Astrocyte of the spinal cord (primary cell): ENCODE measurements around the gene HERC6.
"Not testable (repeated sequence)": the region's sequence is repeated elsewhere in the genome, so short reads cannot be mapped to it uniquely, and the experiment has no call there.

Source experiments
- DNase-seq: peaks from one replicate; pipeline ENCODE4 v3.0.0; 2011; ENCODE audit warnings: low read depth, low spot score
- H3K4me3 ChIP-seq: 2 replicates; pipeline ENCODE4 v1.5.1; 2011; ENCODE audit warnings: low read depth, mild to moderate bottlenecking, low read length, moderate library complexity
- in situ Hi-C: cut with HindIII; loops from 2 replicates; pipeline ENCODE4 v1.10.0; 2017; ENCODE audit warnings: low sequenced_read_pairs
- TF ChIP-seq, protein P1 (sequence below): IDR thresholded peaks from 2 replicates; pipeline ENCODE4 v1.5.1; 2012; ENCODE audit warnings: low read depth, mild to moderate bottlenecking, low read length, inconsistent platforms

Gene HERC6

DNA sequence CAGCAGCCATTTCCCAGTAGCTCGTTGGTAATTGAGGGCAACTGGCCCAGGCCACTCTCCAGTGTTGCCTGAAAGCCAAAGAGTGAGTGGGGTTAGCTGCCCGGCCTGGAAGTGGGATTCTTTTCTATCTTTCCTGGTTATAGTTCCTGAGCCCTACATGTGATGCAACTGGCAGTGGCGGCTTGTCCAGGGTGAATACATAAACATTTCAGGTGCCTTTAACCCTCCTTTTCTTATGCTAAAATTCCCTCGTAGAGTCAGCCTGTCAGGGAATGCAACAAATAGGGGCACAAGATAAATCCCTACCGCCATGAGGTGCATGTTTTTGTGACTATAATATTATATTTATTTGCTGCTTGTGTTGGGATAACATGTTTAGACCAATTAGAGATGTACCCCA is 64.8 kb downstream of the HERC6 start:
- TF ChIP-seq, protein P1, sequence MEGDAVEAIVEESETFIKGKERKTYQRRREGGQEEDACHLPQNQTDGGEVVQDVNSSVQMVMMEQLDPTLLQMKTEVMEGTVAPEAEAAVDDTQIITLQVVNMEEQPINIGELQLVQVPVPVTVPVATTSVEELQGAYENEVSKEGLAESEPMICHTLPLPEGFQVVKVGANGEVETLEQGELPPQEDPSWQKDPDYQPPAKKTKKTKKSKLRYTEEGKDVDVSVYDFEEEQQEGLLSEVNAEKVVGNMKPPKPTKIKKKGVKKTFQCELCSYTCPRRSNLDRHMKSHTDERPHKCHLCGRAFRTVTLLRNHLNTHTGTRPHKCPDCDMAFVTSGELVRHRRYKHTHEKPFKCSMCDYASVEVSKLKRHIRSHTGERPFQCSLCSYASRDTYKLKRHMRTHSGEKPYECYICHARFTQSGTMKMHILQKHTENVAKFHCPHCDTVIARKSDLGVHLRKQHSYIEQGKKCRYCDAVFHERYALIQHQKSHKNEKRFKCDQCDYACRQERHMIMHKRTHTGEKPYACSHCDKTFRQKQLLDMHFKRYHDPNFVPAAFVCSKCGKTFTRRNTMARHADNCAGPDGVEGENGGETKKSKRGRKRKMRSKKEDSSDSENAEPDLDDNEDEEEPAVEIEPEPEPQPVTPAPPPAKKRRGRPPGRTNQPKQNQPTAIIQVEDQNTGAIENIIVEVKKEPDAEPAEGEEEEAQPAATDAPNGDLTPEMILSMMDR: no peak
- in situ Hi-C loops: no loop called here
- DNase-seq: no peak
- H3K4me3 ChIP-seq: no peak overlapping the region

DNA sequence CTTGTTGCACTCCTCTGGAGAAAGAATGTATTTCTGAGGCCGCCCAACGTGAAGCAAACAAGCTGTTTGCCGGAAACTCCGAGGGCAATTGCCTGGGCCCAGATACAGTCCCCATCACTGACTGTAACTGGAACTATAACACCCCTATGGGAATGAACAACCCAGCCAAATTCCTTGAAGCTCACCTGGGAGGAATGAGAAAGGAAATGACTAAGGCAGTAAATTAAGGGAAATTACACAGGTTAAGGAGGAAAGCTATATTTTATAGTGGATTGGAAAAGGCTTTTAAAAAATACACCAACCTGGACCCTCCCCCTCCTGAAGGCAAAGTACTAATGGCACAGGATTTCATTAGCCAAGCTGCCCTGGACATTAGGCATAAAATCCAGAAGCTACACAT is 66.6 kb downstream of the HERC6 start:
- no peak overlapping the region for H3K4me3 ChIP-seq
- DNase-seq: no peak
- TF ChIP-seq, protein P1: no peak
- in situ Hi-C loops: no loop called here

DNA sequence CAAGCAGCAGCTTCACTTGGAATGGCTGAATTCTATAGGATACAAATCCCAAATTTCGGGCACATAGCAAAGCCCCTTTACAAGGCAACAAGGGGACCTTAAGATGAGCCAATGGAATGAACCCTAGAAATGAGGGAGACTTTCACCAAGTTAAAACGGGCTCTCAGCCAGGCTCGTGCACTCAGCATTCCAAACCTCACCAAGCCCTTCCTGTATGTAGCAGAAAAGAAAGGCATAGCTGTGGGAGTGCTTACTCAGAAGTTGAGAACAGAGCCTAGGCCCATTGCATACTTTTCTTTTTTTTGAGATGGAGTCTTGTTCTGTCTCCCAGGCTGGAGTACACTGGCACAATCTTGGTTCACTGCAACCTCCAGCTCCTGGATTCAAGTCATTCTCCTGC is 67.5 kb downstream of the HERC6 start:
- no peak overlapping the region for H3K4me3 ChIP-seq
- in situ Hi-C loops: no loop called here
- TF ChIP-seq, protein P1: no peak
- DNase-seq: no peak

DNA sequence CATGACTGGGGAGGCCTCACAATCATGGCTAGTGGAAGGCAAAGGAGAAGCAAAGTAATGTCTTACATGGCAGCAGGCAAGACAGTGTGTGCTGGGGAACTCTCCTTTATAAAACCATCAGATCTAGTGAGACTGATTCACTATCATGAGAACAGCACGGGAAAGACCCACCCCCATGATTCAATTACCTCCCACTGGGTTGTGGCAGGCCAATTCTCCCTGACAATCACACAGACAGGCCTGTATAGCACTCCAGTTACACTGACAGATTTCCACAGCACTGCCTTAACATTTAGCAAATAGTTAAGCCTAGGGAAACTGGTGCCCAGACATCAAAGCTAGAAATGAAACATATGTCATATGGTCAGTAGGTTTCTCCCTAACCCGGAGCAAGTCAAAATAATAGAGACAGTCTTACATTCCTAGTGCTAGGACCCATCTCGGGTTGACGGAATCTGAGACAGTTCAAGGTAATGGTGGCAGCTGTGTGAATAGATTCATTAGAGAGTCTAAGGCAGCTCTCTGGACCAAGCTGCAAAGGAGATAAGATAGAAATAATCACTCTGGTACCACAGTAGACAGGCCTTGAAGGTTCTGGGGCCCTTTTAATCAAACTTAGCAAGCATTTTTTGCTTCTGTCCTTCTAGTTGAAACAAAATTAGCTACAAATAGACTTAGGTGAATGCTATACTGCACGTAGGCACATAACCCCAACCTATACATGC is 68.9 kb downstream of the HERC6 start:
- TF ChIP-seq, protein P1: no peak
- no peak for DNase-seq
- H3K4me3 ChIP-seq: no peak overlapping the region
- in situ Hi-C loops: no loop called here

DNA sequence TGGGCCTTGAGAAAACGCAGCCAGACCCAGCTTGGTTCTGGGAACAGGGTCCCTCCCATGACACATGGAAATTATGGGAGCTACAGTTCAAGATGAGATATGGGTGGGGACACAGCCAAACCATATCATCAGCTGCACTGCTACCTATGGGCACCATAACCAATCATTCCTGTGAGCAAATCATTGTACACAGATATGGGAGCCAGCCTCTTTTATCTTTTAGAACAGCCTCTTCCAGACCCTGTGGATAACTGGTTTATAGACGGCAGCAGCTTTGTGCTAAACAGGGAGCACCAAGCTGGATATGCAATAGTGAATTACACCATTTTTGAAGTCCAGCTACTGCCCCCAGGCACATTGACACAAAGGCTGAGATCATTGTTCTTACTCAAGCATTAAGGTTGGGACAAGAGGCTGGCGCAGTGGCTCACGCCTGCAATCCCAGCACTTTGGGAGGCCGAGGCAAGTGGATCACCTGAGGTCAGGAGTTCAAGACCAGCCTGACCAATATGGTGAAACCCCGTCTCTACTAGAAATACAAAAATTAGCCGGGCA is 69.6 kb downstream of the HERC6 start:
- H3K4me3 ChIP-seq, in situ Hi-C loops, DNase-seq: not testable (repeated sequence)

DNA sequence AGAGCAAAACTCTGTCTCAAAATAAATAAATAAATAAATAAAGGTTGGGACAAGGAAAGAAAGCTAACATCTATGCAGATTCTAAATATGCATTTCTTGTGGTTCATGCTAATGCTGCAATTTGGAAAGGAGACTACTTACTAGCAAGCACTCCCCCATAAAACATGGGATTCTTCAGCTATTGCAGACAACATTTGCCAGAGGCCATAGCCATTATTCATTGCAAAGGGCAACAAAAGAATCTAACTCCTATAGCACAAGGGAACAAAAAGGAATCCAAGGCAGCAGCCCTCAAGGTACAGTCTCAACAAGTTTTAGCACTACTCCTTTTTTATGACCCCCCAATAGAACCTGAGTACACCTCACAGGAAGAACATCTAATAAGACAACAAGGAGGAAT is 70.2 kb downstream of the HERC6 start:
- no peak overlapping the region for H3K4me3 ChIP-seq
- in situ Hi-C loops: no loop called here
- TF ChIP-seq, protein P1: no peak
- no peak for DNase-seq

DNA sequence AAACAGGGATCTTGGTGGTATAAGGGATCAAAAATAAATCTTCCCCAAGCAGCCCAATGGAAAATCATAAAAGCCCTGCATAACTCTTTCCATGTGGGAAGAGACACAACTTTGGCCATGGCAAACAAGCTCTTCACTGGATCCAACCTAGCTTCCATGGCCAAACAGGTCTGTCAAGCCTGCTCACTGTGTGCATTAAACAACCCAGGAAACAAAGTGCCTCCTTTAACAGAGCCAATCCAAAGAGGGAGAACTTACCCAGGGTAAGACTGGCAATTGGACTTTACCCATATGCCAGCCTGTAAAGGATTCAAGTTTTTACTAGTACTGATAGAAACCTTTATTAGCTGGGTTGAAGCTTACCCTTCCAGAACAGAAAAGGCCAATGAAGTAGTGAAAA is 70.6 kb downstream of the HERC6 start:
- TF ChIP-seq, protein P1: no peak
- in situ Hi-C loops: no loop called here
- DNase-seq: no peak
- no peak overlapping the region for H3K4me3 ChIP-seq
